ENCODE results near the gene GCSAM.

DNA sequence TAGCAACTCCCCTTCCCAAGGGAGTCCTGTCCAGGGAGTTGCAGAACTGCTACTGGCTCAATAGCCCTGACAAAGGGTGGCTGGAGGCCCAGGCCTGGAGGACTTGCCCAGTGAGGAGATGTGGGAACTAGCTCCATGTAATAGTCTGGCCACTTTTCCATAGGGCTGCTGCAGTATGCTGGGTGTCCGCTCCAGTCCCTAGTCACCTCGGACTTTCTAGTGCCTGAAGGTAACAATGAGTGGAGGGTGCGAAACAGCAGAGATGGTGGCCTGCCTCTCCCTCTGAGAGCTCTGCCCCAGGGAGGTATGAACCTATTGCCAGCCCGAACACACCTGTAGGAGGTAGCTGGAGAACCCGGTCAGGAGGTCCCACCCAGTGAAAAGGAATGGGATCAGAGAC, 42.0 kb upstream of the GCSAM start:
- TF ChIP-seq CTCF (IDR thresholded peaks at IDR 0.05; ENCODE audit: insufficient read depth, low read length, poor library complexity, severe bottlenecking) (no peak), EZH2phosphoT487 (conservative IDR thresholded peaks at IDR 0.05; ENCODE audit: low read length) (no peak)

Measured in SU-DHL-6 (cell line).